Parathyroid adenoma (tissue), 2 donors: ENCODE data around the gene NPEPL1.

Experiments
- H2AFZ ChIP-seq: fragments of 300-600 bp; sonication (generic); one replicate; pipeline ENCODE4 v1.7.0; 2017; ENCODE audit warnings: antibody characterized with exemption, mild to moderate bottlenecking
- H3K27ac ChIP-seq: fragments of 300-600 bp; sonication (generic); one replicate; pipeline ENCODE4 v1.7.0; 2017
- H3K27me3 ChIP-seq: fragments of 300-600 bp; sonication (generic); one replicate; pipeline ENCODE4 v1.7.0; 2017; ENCODE audit warnings: low read length; ENCODE audit not compliant: control insufficient read depth, insufficient read depth
- H3K36me3 ChIP-seq: fragments of 300-600 bp; sonication (generic); one replicate; pipeline ENCODE4 v1.7.0; 2017; ENCODE audit warnings: low read length; ENCODE audit not compliant: control insufficient read depth, insufficient read depth
- H3K4me1 ChIP-seq: fragments of 300-600 bp; sonication (generic); one replicate; pipeline ENCODE4 v1.7.0; 2017; ENCODE audit warnings: control low read depth
- H3K4me2 ChIP-seq: fragments of 300-600 bp; sonication (generic); one replicate; pipeline ENCODE4 v1.7.0; 2017; ENCODE audit warnings: low read length
- H3K4me3 ChIP-seq: fragments of 300-600 bp; sonication (generic); one replicate; pipeline ENCODE4 v1.7.0; 2017; ENCODE audit warnings: low read depth, low read length
- H3K79me2 ChIP-seq: fragments of 300-600 bp; sonication (generic); one replicate; pipeline ENCODE4 v1.7.0; 2017; ENCODE audit warnings: control low read depth
- H3K9ac ChIP-seq: fragments of 300-600 bp; sonication (generic); one replicate; pipeline ENCODE4 v1.7.0; 2017; ENCODE audit warnings: mild to moderate bottlenecking
- H3K9me3 ChIP-seq: fragments of 300-600 bp; sonication (generic); one replicate; pipeline ENCODE4 v1.7.0; 2017; ENCODE audit warnings: low read length; ENCODE audit not compliant: control insufficient read depth
- CTCF ChIP-seq: fragments of 300-600 bp; sonication (generic); IDR thresholded peaks from one replicate; pipeline ENCODE4 v1.7.0; 2017; ENCODE audit warnings: antibody characterized with exemption, mild to moderate bottlenecking
- donor health status: primary hyperparathyroidism.

The NPEPL1 gene

GRCh38 chr20:58678806-58679205, 13.8 kb upstream of the NPEPL1 start:
- H3K9ac ChIP-seq = no peak overlapping the region
- no peak overlapping the region for H3K4me2 ChIP-seq
- no peaks in the 10 kb centered on the region for H3K79me2 ChIP-seq
- H2AFZ ChIP-seq = no peak overlapping the region
- H3K9me3 ChIP-seq = no peaks in the 10 kb centered on the region
- no peak overlapping the region for H3K4me3 ChIP-seq
- H3K27ac ChIP-seq = no peak overlapping the region
- peaks cover 4% of the 10 kb centered on the region for H3K4me1 ChIP-seq
- TF ChIP-seq CTCF = no peak
- H3K27me3 ChIP-seq = no peaks in the 10 kb centered on the region
- H3K36me3 ChIP-seq = no peaks in the 10 kb centered on the region

- no peak for TF ChIP-seq CTCF
- Histone ChIP-seq H3K27me3 (no peaks in the 10 kb centered on the region), H3K4me1 (peaks cover 4% of the 10 kb centered on the region), H3K36me3 (no peaks in the 10 kb centered on the region), H2AFZ (no peak overlapping the region), H3K9ac (no peak overlapping the region), H3K4me2 (no peak overlapping the region), H3K4me3 (no peak overlapping the region), H3K79me2 (no peaks in the 10 kb centered on the region), H3K9me3 (no peaks in the 10 kb centered on the region), H3K27ac (no peak overlapping the region)
These were observed 9.7 kb upstream of the NPEPL1 start for GRCh38 chr20:58682656-58683531.

- Histone ChIP-seq H3K9me3 (no peaks in the 10 kb centered on the region), H3K27me3 (no peaks in the 10 kb centered on the region), H2AFZ (no peak overlapping the region), H3K36me3 (no peaks in the 10 kb centered on the region), H3K4me3 (no peak overlapping the region), H3K4me2 (no peak overlapping the region), H3K9ac (no peak overlapping the region), H3K27ac (no peak overlapping the region), H3K79me2 (no peaks in the 10 kb centered on the region), H3K4me1 (no peaks in the 10 kb centered on the region)
- no peak for TF ChIP-seq CTCF
These were observed 8.3 kb upstream of the NPEPL1 start for GRCh38 chr20:58684291-58684690.

- H3K36me3 ChIP-seq = no peaks in the 10 kb centered on the region
- H3K4me1 ChIP-seq = no peaks in the 10 kb centered on the region
- H3K79me2 ChIP-seq = no peaks in the 10 kb centered on the region
- no peak overlapping the region for H3K4me3 ChIP-seq
- H3K9me3 ChIP-seq = no peaks in the 10 kb centered on the region
- no peak overlapping the region for H3K9ac ChIP-seq
- H3K27ac ChIP-seq = no peak overlapping the region
- TF ChIP-seq CTCF = no peak
- H3K27me3 ChIP-seq = no peaks in the 10 kb centered on the region
- H2AFZ ChIP-seq = no peak overlapping the region
- H3K4me2 ChIP-seq = no peak overlapping the region
These were observed 6.6 kb upstream of the NPEPL1 start for GRCh38 chr20:58685988-58686387.

- H3K9ac ChIP-seq = no peak overlapping the region
- peaks cover 7% of the 10 kb centered on the region for H3K4me1 ChIP-seq
- no peaks in the 10 kb centered on the region for H3K36me3 ChIP-seq
- no peaks in the 10 kb centered on the region for H3K27me3 ChIP-seq
- H2AFZ ChIP-seq = no peak overlapping the region
- H3K79me2 ChIP-seq = peaks cover 2% of the 10 kb centered on the region
- H3K4me2 ChIP-seq = no peak overlapping the region
- no peak overlapping the region for H3K4me3 ChIP-seq
- TF ChIP-seq CTCF = no peak
- H3K27ac ChIP-seq = no peak overlapping the region
- H3K9me3 ChIP-seq = no peaks in the 10 kb centered on the region
These were observed 4.2 kb upstream of the NPEPL1 start for GRCh38 chr20:58688414-58688813.
